H1 (cell line): ENCODE measurements around the gene LITAFD. TPM values are rescaled to one million over a fixed set of nuclear protein-coding genes. Genes with fewer than 3 reads are reported as not detected.

ENCODE experiments used
- CTCF ChIA-PET: fragments of 300-600 bp; sonication (Branson Sonifier 250); formaldehyde crosslinking; loops from one replicate; lab custom pipeline; 2021; ENCODE audit not compliant: partially characterized antibody; lab: Charles Lee
- POLR2A ChIA-PET: fragments of 300-600 bp; sonication (Branson Sonifier 250); formaldehyde crosslinking; loops from one replicate; lab custom pipeline; 2021; ENCODE audit warnings: inconsistent platforms; ENCODE audit not compliant: partially characterized antibody; lab: Charles Lee
- DNase-seq, 2 experiments: peaks; one replicate each; pipeline versions ENCODE4 v3.0.0 to v3.0.0-alpha.2; 2010 to 2022; ENCODE audit warnings: low spot score in 2 of 2, low read depth in 1 of 2, mixed read lengths in 1 of 2
- FAIRE-seq: peaks from 2 replicates; lab custom pipeline; 2011; peaks lifted over from hg19 to GRCh38; lab: Jason Lieb, UNC
- H2AFZ ChIP-seq: 2 replicates; pipeline ENCODE4 v1.8.1; 2012; ENCODE audit warnings: low read length, inconsistent platforms
- H2AK5ac ChIP-seq: 2 replicates; pipeline ENCODE4 v1.6.1; 2013; ENCODE audit warnings: low read depth, low read length
- H2BK120ac ChIP-seq: replicated peaks from 2 replicates; pipeline ENCODE3; 2013; ENCODE audit warnings: low read depth, low read length, inconsistent platforms
- H2BK12ac ChIP-seq: 2 replicates; pipeline ENCODE4 v1.6.1; 2013; ENCODE audit warnings: low read depth, low read length
- H2BK15ac ChIP-seq: 2 replicates; pipeline ENCODE4 v1.6.1; 2013; ENCODE audit warnings: low read length
- H2BK20ac ChIP-seq: 2 replicates; pipeline ENCODE4 v1.6.1; 2013; ENCODE audit warnings: low read length
- H2BK5ac ChIP-seq: 2 replicates; pipeline ENCODE4 v1.6.1; 2013; ENCODE audit warnings: low read depth, low read length
- H3K14ac ChIP-seq: 2 replicates; pipeline ENCODE4 v1.6.1; 2013; ENCODE audit warnings: inconsistent platforms; ENCODE audit not compliant: insufficient read length
- H3K18ac ChIP-seq: 2 replicates; pipeline ENCODE4 v1.6.1; 2013; ENCODE audit warnings: low read length; ENCODE audit errors: extremely low read depth
- H3K23ac ChIP-seq: 2 replicates; pipeline ENCODE4 v1.6.1; 2013; ENCODE audit warnings: inconsistent platforms; ENCODE audit not compliant: insufficient read length
- H3K23me2 ChIP-seq: 2 replicates; pipeline ENCODE4 v1.6.1; 2013; ENCODE audit warnings: low read depth, low read length
- H3K27ac ChIP-seq: 2 replicates; pipeline ENCODE4 v1.6.1; 2011; ENCODE audit warnings: low read depth, low read length, inconsistent platforms
- H3K27me3 ChIP-seq, 4 experiments: replicated peaks in 1 of 4; 1 replicate in 1 of 4; 2 replicates in 3 of 4; pipeline versions ENCODE4 v1.6.1 to v1.8.1; 2011 to 2013; ENCODE audit warnings: low read length in 3 of 4, mild to moderate bottlenecking in 3 of 4, inconsistent platforms in 2 of 4, mixed read lengths in 2 of 4, moderate library complexity in 1 of 4; ENCODE audit not compliant: control insufficient read depth in 3 of 4, insufficient read depth in 3 of 4; ENCODE audit errors: extremely low read depth in 1 of 4
- H3K36me3 ChIP-seq, 4 experiments: 2 replicates each; pipeline versions ENCODE4 v1.6.1 to v1.8.1; 2011 to 2013; ENCODE audit warnings: mild to moderate bottlenecking in 4 of 4, low read length in 3 of 4, moderate library complexity in 2 of 4, control low read depth in 1 of 4, inconsistent platforms in 1 of 4; ENCODE audit not compliant: insufficient read depth in 4 of 4, control insufficient read depth in 2 of 4
- H3K4ac ChIP-seq: replicated peaks from 2 replicates; pipeline ENCODE3; 2013; ENCODE audit warnings: low read length, low read depth, mixed read lengths, inconsistent platforms; ENCODE audit not compliant: insufficient read length
- H3K4me1 ChIP-seq, 4 experiments: replicated peaks in 1 of 4; 1 replicate in 1 of 4; 2 replicates in 3 of 4; pipeline versions ENCODE4 v1.6.1 to v1.8.1; 2011 to 2013; ENCODE audit warnings: low read length in 3 of 4, inconsistent platforms in 2 of 4, mixed read lengths in 1 of 4; ENCODE audit not compliant: insufficient read depth in 4 of 4, control insufficient read depth in 3 of 4
- H3K4me2 ChIP-seq, 2 experiments: 2 replicates each; pipeline versions ENCODE4 v1.6.1 to v1.8.1; 2011 to 2013; ENCODE audit warnings: low read depth in 2 of 2, low read length in 2 of 2, control low read depth in 1 of 2, inconsistent platforms in 1 of 2, mild to moderate bottlenecking in 1 of 2; ENCODE audit not compliant: insufficient read depth in 1 of 2
- H3K4me3 ChIP-seq, 4 experiments: fragments of 200-600, 300-600 bp in 1 of 4; sonication (generic), shearing (Covaris generic), sonication (Bioruptor Twin) in 1 of 4; 2 replicates each; pipeline versions ENCODE4 v1.5.1 to v1.8.1; 2011 to 2016; ENCODE audit warnings: low read length in 4 of 4, low read depth in 3 of 4, control low read depth in 2 of 4, inconsistent platforms in 2 of 4, mild to moderate bottlenecking in 2 of 4, mixed read lengths in 1 of 4, moderate library complexity in 1 of 4; ENCODE audit not compliant: insufficient read depth in 2 of 4; ENCODE audit errors: extremely low read depth in 1 of 4
- H3K56ac ChIP-seq: replicated peaks from 2 replicates; pipeline ENCODE3; 2013; ENCODE audit warnings: low read depth, mild to moderate bottlenecking, mixed read lengths, low read length, inconsistent platforms; ENCODE audit not compliant: insufficient read length
- H3K79me1 ChIP-seq: 2 replicates; pipeline ENCODE4 v1.6.1; 2013; ENCODE audit warnings: low read depth, low read length, control low read depth
- H3K79me2 ChIP-seq, 2 experiments: 2 replicates each; pipeline versions ENCODE4 v1.6.1 to v1.8.1; 2012 to 2013; ENCODE audit warnings: low read length in 2 of 2, mild to moderate bottlenecking in 2 of 2, inconsistent platforms in 1 of 2; ENCODE audit not compliant: insufficient read depth in 2 of 2, control insufficient read depth in 1 of 2
- H3K9ac ChIP-seq, 4 experiments: replicated peaks in 1 of 4; 1 replicate in 1 of 4; 2 replicates in 3 of 4; pipeline versions ENCODE4 v1.6.1 to v1.8.1; 2011 to 2013; ENCODE audit warnings: low read depth in 3 of 4, low read length in 3 of 4, control low read depth in 2 of 4, mild to moderate bottlenecking in 2 of 4, moderate library complexity in 2 of 4, inconsistent platforms in 1 of 4; ENCODE audit errors: extremely low read depth in 1 of 4
- H3K9me3 ChIP-seq, 2 experiments: 2 replicates each; pipeline versions ENCODE4 v1.6.1 to v1.8.1; 2012 to 2013; ENCODE audit warnings: mild to moderate bottlenecking in 2 of 2, moderate library complexity in 2 of 2, control low read depth in 1 of 2, inconsistent platforms in 1 of 2, low read depth in 1 of 2, low read length in 1 of 2, mixed read lengths in 1 of 2; ENCODE audit not compliant: insufficient read depth in 2 of 2
- H4K20me1 ChIP-seq, 2 experiments: replicated peaks in 1 of 2; 2 replicates each; pipeline versions ENCODE3 to v1.8.1; 2011 to 2013; ENCODE audit warnings: inconsistent platforms in 2 of 2, low read length in 2 of 2, mild to moderate bottlenecking in 1 of 2; ENCODE audit not compliant: insufficient read depth in 2 of 2, control insufficient read depth in 1 of 2
- H4K5ac ChIP-seq: 2 replicates; pipeline ENCODE4 v1.6.1; 2013; ENCODE audit warnings: low read length, low read depth, mixed read lengths, inconsistent platforms; ENCODE audit not compliant: insufficient read length
- H4K8ac ChIP-seq: 2 replicates; pipeline ENCODE4 v1.8.0; 2013; ENCODE audit warnings: mild to moderate bottlenecking, moderate library complexity, low read length, inconsistent platforms; ENCODE audit not compliant: insufficient read depth; ENCODE audit errors: extremely low read depth
- H4K91ac ChIP-seq: replicated peaks from 2 replicates; pipeline ENCODE3; 2013; ENCODE audit warnings: low read length, mixed read lengths, inconsistent platforms; ENCODE audit not compliant: insufficient read length
- BCL11A ChIP-seq, 2 experiments: IDR thresholded peaks; one replicate each; pipeline ENCODE4 v1.6.1; 2011; ENCODE audit warnings: low read depth in 2 of 2, low read length in 2 of 2, mild to moderate bottlenecking in 2 of 2
- CEBPB ChIP-seq: IDR thresholded peaks from 2 replicates; pipeline ENCODE4 v1.6.1; 2012; ENCODE audit warnings: low read depth, low read length
- HDAC2 ChIP-seq, 2 experiments: fragments of 300-600 bp in 1 of 2; sonication (generic) in 1 of 2; IDR thresholded peaks; 2 replicates each; pipeline ENCODE4 v1.6.1; 2011 to 2012; ENCODE audit warnings: low read depth in 2 of 2, low read length in 2 of 2, mild to moderate bottlenecking in 2 of 2, moderate library complexity in 2 of 2, borderline replicate concordance in 1 of 2, inconsistent platforms in 1 of 2
- JUN ChIP-seq: IDR thresholded peaks from 2 replicates; pipeline ENCODE4 v1.6.1; 2011; ENCODE audit warnings: low read depth, mild to moderate bottlenecking, improper control_type of control experiment, low read length
- KDM4A ChIP-seq: IDR thresholded peaks from one replicate; pipeline ENCODE4 v1.7.1; 2012; ENCODE audit warnings: low read depth, mild to moderate bottlenecking, moderate library complexity, low read length, inconsistent platforms; ENCODE audit not compliant: severe bottlenecking
- MAX ChIP-seq: IDR thresholded peaks from 2 replicates; pipeline ENCODE4 v1.6.1; 2012; ENCODE audit warnings: inconsistent platforms
- POLR2AphosphoS5 ChIP-seq: IDR thresholded peaks from 2 replicates; pipeline ENCODE4 v1.6.1; 2011; ENCODE audit warnings: low read depth, low read length
- RBBP5 ChIP-seq: IDR thresholded peaks from 2 replicates; pipeline ENCODE4 v1.7.1; 2012; ENCODE audit warnings: low read depth, mild to moderate bottlenecking, inconsistent platforms, low read length, moderate library complexity, borderline replicate concordance
- RNF2 ChIP-seq: fragments of 200-900, 300-1000 bp; sonication (generic); IDR thresholded peaks from 2 replicates; pipeline ENCODE4 v1.7.1; 2016; ENCODE audit warnings: borderline replicate concordance, low read depth, mild to moderate bottlenecking, antibody characterized with exemption, low read length; ENCODE audit not compliant: poor library complexity, severe bottlenecking; ENCODE audit errors: missing control alignments
- WGBS, 2 experiments: shearing (Covaris generic) in 1 of 2; methylation state at CpG; one replicate each; pipeline versions ENCODE4 v1.1.6 to v1.1.7; 2013 to 2015; ENCODE audit warnings: low lambda C conversion rate in 2 of 2, mixed read lengths in 2 of 2, inconsistent platforms in 1 of 2, low coverage in 1 of 2, missing lambda C conversion rate in 1 of 2; ENCODE audit not compliant: insufficient replicate concordance in 2 of 2, insufficient coverage in 1 of 2, insufficient read length in 1 of 2; ENCODE audit errors: extremely low coverage in 1 of 2, missing lambda C conversion rate in 1 of 2; 5-methylcytosine and 5-hydroxymethylcytosine counted together
- polyA plus RNA-seq, 7 experiments: library from polyadenylated mRNA; depleted of rRNA in 3 of 7; stranded (reverse) in 5 of 7; unstranded in 2 of 7; fragments of >200 nt in 5 of 7; fragments of 200-250 nt in 2 of 7; gene quantifications; 1 replicate in 5 of 7; 2 replicates in 1 of 7; 4 replicates in 1 of 7; pipeline versions ENCODE4 v1.2.1 to v1.2.3, GENCODE V29; 2011 to 2013; ENCODE audit warnings: missing spikeins in 2 of 7, mixed read lengths in 2 of 7
- total RNA-seq: library from RNA; stranded (reverse); fragmentation: NEBNext Ultra II Directional; extraction: Animal tissue kit (Norgen Biotek cat#: 25700); gene quantifications from 2 replicates; pipeline ENCODE4 v1.2.1, GENCODE V29; 2021

Gene LITAFD
- total and polyA plus RNA-seq, 2 of the 8 experiments (the other 6 are each of a cell fraction or from before 2014, with no cell fraction given): not detected

DNA sequence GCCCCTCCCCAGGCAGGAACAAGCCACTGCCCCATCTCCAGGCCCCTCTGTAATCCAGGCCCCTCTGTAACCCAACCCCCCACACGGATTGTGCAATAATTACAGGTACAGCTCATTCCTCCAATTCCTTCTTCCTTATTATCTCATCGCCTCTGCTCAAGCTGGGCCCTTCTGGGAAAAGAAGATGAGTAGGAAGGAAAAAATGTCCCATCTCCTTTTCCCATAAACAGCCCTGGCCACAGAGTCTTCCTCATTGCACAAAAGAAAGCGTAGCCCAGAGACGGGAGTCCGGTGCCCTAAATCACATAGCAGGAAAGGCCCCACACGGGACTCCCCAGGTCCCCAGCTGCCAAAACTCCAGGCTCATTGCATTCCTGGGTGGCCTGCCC lies 3.6 kb upstream of the LITAFD start:
- DNase-seq: no peak
- TF ChIP-seq JUN (no peak), HDAC2 (IDR thresholded peaks at IDR 0.05; ENCODE audit: borderline replicate concordance in 1 of 2, low read depth in 2 of 2, low read length in 2 of 2) (no peak), MAX (no peak), KDM4A (no peak), CEBPB (peak; percentile 97), RBBP5 (no peak), BCL11A (IDR thresholded peaks at IDR 0.05; ENCODE audit: low read depth in 2 of 2, low read length in 2 of 2) (no peak), RNF2 (no peak), POLR2AphosphoS5 (no peak)
- TF ChIP-seq, all 59 proteins: peak for 1
- Histone ChIP-seq H2AFZ (no peak overlapping the region), H2BK15ac (peak overlapping the region; percentile 16; the same call in 1 of the 2 replicates), H4K20me1 (no peaks in the 10 kb centered on the region), H3K36me3 (no peaks in the 10 kb centered on the region), H4K8ac (no peak overlapping the region), H2BK20ac (peak overlapping the region; percentile 32; the same call in 1 of the 2 replicates), H3K9ac (no peak overlapping the region), H3K56ac (no peak overlapping the region), H3K18ac (no peak overlapping the region; the same call in 1 of the 2 replicates), H3K27ac (no peak overlapping the region), H3K4ac (no peak overlapping the region), H2BK12ac (no peak overlapping the region), H2AK5ac (no peak overlapping the region), H3K79me1 (no peaks in the 10 kb centered on the region), H4K91ac (peak overlapping the region; percentile 95), H3K27me3 (no peaks in the 10 kb centered on the region), H3K79me2 (no peaks in the 10 kb centered on the region), H4K5ac (no peak overlapping the region), H2BK120ac (no peak overlapping the region), H3K23me2 (no peaks in the 10 kb centered on the region; the same call in 1 of the 2 replicates), H2BK5ac (peak overlapping the region; percentile 68; the same call in 1 of the 2 replicates), H3K4me2 (0 out of 4 replicates have a peak overlapping the region, but pooled peaks of 1 of the 2 experiments have one; percentile 11), H3K4me3 (no peak overlapping the region), H3K4me1 (peaks cover 3 to 9% (median 8%) of the 10 kb centered on the region in 4 experiments), H3K23ac (no peak overlapping the region), H3K9me3 (no peaks in the 10 kb centered on the region), H3K14ac (no peak overlapping the region)
- 74% methylated on average over 6 of the region's 6 CpGs; no CpG with 5 or more reads in 1 of the 2 experiments for WGBS, 2 experiments
- FAIRE-seq: no peak
- ChIA-PET CTCF (interaction anchor here (0.6 to 7.2 kb wide), 10 partner anchors 8 to 391 kb away, joined by 3 to 52 read pairs (median 4); partner anchors contain the start of genes CARHSP1, PMM2 and TMEM186), POLR2A (interaction anchor here (0.8 to 29.1 kb wide), 2 partner anchors 20 to 28 kb away, joined by 4 to 456 read pairs; partner anchors contain the start of gene CARHSP1)
